Measurements from ENCODE around the gene PODN.

PODN gene

GRCh38 chr1:53057127-53057526, 4.9 kb upstream of the PODN start:
- DNase-seq: no peak

- no peak for DNase-seq
Observed at GRCh38 chr1:53060579-53060978, 1.4 kb upstream of the PODN start.

- no peak for DNase-seq
Observed at GRCh38 chr1:53061123-53061858, 722 bp upstream of the PODN start.

- DNase-seq: no peak
Observed at GRCh38 chr1:53062708-53063591, 937 bp downstream of the PODN start.

GRCh38 chr1:53063744-53064515, 1.9 kb downstream of the PODN start:
- no peak for DNase-seq

- DNase-seq: no peak
Observed at GRCh38 chr1:53065391-53065790, 3.4 kb downstream of the PODN start.

GRCh38 chr1:53066488-53066887, 4.5 kb downstream of the PODN start:
- DNase-seq: no peak

- no peak for DNase-seq
Observed at GRCh38 chr1:53066891-53067738, 5.1 kb downstream of the PODN start.

GRCh38 chr1:53067886-53068285, 5.9 kb downstream of the PODN start:
- no peak for DNase-seq

GRCh38 chr1:53068314-53069099, 6.5 kb downstream of the PODN start:
- no peak for DNase-seq

GRCh38 chr1:53069265-53069662, 7.3 kb downstream of the PODN start:
- DNase-seq: no peak

GRCh38 chr1:53069663-53070327, 7.8 kb downstream of the PODN start:
- no peak for DNase-seq

GRCh38 chr1:53070621-53071020, 8.6 kb downstream of the PODN start:
- DNase-seq: no peak

- DNase-seq: no peak
Observed at GRCh38 chr1:53071167-53071865, 9.3 kb downstream of the PODN start.

- DNase-seq: no peak
Observed at GRCh38 chr1:53071915-53072314, 9.9 kb downstream of the PODN start.

- DNase-seq: no peak
Observed at GRCh38 chr1:53073287-53073686, 11.3 kb downstream of the PODN start.

GRCh38 chr1:53073868-53074311, 11.9 kb downstream of the PODN start:
- DNase-seq: no peak

GRCh38 chr1:53074313-53075154, 12.5 kb downstream of the PODN start:
- no peak for DNase-seq

GRCh38 chr1:53075206-53075605, 13.2 kb downstream of the PODN start:
- DNase-seq: no peak

Data from NCI-H1092 treated with DMSO at 0.1 percent for 48 hours (cell line).